WTC11 (cell line): ENCODE data around the gene PTGES2. TPM values are rescaled to one million over a fixed set of nuclear protein-coding genes. Genes with fewer than 3 reads are reported as not detected.

Source experiments
- ATAC-seq: fragments of 200-7000 bp; cut with Tn5 transposase; 2 replicates; pipeline ENCODE4 v1.10.0; 2021; ENCODE audit warnings: mild to moderate bottlenecking, moderate library complexity
- CTCF ChIA-PET: fragments of 300-600 bp; sonication (Branson Sonifier 250); formaldehyde crosslinking; loops from one replicate; lab custom pipeline; 2021; ENCODE audit warnings: antibody characterized with exemption; lab: Charles Lee
- POLR2A ChIA-PET: fragments of 350-600 bp; sonication (Branson Sonifier 250); formaldehyde crosslinking; loops from one replicate; lab custom pipeline; 2021; ENCODE audit warnings: antibody characterized with exemption; lab: Charles Lee
- DNase-seq: peaks from one replicate; pipeline ENCODE4 v3.0.0; 2021; ENCODE audit warnings: low spot score
- H3K27ac Mint-ChIP-seq: 2 replicates; pipeline ENCODE4 v1.8.0; 2021; ENCODE audit warnings: mixed read lengths
- H3K27me3 Mint-ChIP-seq: 2 replicates; pipeline ENCODE4 v1.8.0; 2021; ENCODE audit warnings: low read depth, mild to moderate bottlenecking, moderate library complexity, mixed read lengths
- H3K36me3 Mint-ChIP-seq: 2 replicates; pipeline ENCODE4 v1.8.0; 2021; ENCODE audit warnings: mixed read lengths
- H3K4me1 Mint-ChIP-seq: 2 replicates; pipeline ENCODE4 v1.8.0; 2022; ENCODE audit warnings: mixed read lengths
- H3K4me3 Mint-ChIP-seq: 2 replicates; pipeline ENCODE4 v1.8.0; 2021; ENCODE audit warnings: mild to moderate bottlenecking, moderate library complexity, mixed read lengths
- H3K9me3 Mint-ChIP-seq: 2 replicates; pipeline ENCODE4 v1.8.0; 2021; ENCODE audit warnings: mixed read lengths
- ATF1 ChIP-seq: sonication (generic); formaldehyde crosslinking; IDR thresholded peaks from 2 replicates; pipeline ENCODE4 v1.8.1; 2023; ENCODE audit warnings: mild to moderate bottlenecking, moderate library complexity, missing genetic modification reagents
- CBFB ChIP-seq: sonication (generic); formaldehyde crosslinking; IDR thresholded peaks from 2 replicates; pipeline ENCODE4 v1.8.1; 2022; ENCODE audit warnings: mild to moderate bottlenecking, low read depth, missing genetic modification reagents
- E2F1 ChIP-seq: sonication (generic); formaldehyde crosslinking; IDR thresholded peaks from 2 replicates; pipeline ENCODE4 v1.8.0; 2022; ENCODE audit warnings: mild to moderate bottlenecking, missing genetic modification reagents
- ESRRA ChIP-seq: sonication (generic); formaldehyde crosslinking; IDR thresholded peaks from 2 replicates; pipeline ENCODE4 v1.8.1; 2022; ENCODE audit warnings: mild to moderate bottlenecking, missing genetic modification reagents, borderline replicate concordance
- GABPB1 ChIP-seq: sonication (generic); formaldehyde crosslinking; IDR thresholded peaks from 2 replicates; pipeline ENCODE4 v1.8.1; 2023; ENCODE audit warnings: mild to moderate bottlenecking, missing genetic modification reagents
- IRF2 ChIP-seq: sonication (generic); formaldehyde crosslinking; IDR thresholded peaks from 2 replicates; pipeline ENCODE4 v1.8.0; 2022; ENCODE audit warnings: low read depth, missing genetic modification reagents, borderline replicate concordance
- MAX ChIP-seq: sonication (generic); formaldehyde crosslinking; IDR thresholded peaks from 2 replicates; pipeline ENCODE4 v1.8.0; 2022; ENCODE audit warnings: mild to moderate bottlenecking, missing genetic modification reagents
- SMAD4 ChIP-seq: sonication (generic); formaldehyde crosslinking; IDR thresholded peaks from 2 replicates; pipeline ENCODE4 v1.8.0; 2022; ENCODE audit warnings: mild to moderate bottlenecking, missing genetic modification reagents
- USF1 ChIP-seq: sonication (generic); formaldehyde crosslinking; IDR thresholded peaks from 2 replicates; pipeline ENCODE4 v1.8.0; 2022; ENCODE audit warnings: mild to moderate bottlenecking, missing genetic modification reagents
- ZBTB21 ChIP-seq: sonication (generic); formaldehyde crosslinking; IDR thresholded peaks from 2 replicates; pipeline ENCODE4 v1.8.1; 2023; ENCODE audit warnings: mild to moderate bottlenecking, missing genetic modification reagents, borderline replicate concordance
- ZNF121 ChIP-seq: sonication (generic); formaldehyde crosslinking; IDR thresholded peaks from 2 replicates; pipeline ENCODE4 v1.8.0; 2023; ENCODE audit warnings: missing genetic modification reagents
- ZNF232 ChIP-seq: sonication (generic); formaldehyde crosslinking; IDR thresholded peaks from 2 replicates; pipeline ENCODE4 v1.8.0; 2022; ENCODE audit warnings: mild to moderate bottlenecking, missing genetic modification reagents
- ZNF263 ChIP-seq: sonication (generic); formaldehyde crosslinking; IDR thresholded peaks from 2 replicates; pipeline ENCODE4 v1.8.1; 2022; ENCODE audit warnings: low read depth, mild to moderate bottlenecking, moderate library complexity, missing genetic modification reagents
- ZNF416 ChIP-seq: fragments of 250-450 bp; sonication (Bioruptor Pico); IDR thresholded peaks from 2 replicates; pipeline ENCODE4 v1.9.0; 2021; ENCODE audit warnings: mild to moderate bottlenecking, inconsistent platforms
- ZNF671 ChIP-seq: fragments of 250-450 bp; sonication (Bioruptor Pico); IDR thresholded peaks from 2 replicates; pipeline ENCODE4 v1.8.0; 2021; ENCODE audit warnings: mild to moderate bottlenecking
- total RNA-seq: library from RNA; stranded (reverse); gene quantifications from 3 replicates; pipeline ENCODE4 v1.2.3, GENCODE V29; 2021
- TF ChIP-seq, protein P1 (sequence below): sonication (generic); formaldehyde crosslinking; IDR thresholded peaks from 2 replicates; pipeline ENCODE4 v1.8.1; 2022; ENCODE audit warnings: mild to moderate bottlenecking, missing genetic modification reagents, moderate library complexity, borderline replicate concordance
- TF ChIP-seq, protein P2 (sequence below): sonication (generic); formaldehyde crosslinking; IDR thresholded peaks from 2 replicates; pipeline ENCODE4 v1.8.0; 2023; ENCODE audit warnings: missing genetic modification reagents
- TF ChIP-seq, protein P3 (sequence below): sonication (generic); formaldehyde crosslinking; IDR thresholded peaks from 2 replicates; pipeline ENCODE4 v1.8.1; 2023; ENCODE audit warnings: mild to moderate bottlenecking, missing genetic modification reagents
- TF ChIP-seq, protein P4 (sequence below): fragments of 200-600 bp; IDR thresholded peaks from 2 replicates; pipeline ENCODE4 v1.8.0; 2022; ENCODE audit warnings: antibody characterized with exemption

PTGES2 gene
- total RNA-seq, 1 experiment from 2014 or later = 118 TPM

DNA sequence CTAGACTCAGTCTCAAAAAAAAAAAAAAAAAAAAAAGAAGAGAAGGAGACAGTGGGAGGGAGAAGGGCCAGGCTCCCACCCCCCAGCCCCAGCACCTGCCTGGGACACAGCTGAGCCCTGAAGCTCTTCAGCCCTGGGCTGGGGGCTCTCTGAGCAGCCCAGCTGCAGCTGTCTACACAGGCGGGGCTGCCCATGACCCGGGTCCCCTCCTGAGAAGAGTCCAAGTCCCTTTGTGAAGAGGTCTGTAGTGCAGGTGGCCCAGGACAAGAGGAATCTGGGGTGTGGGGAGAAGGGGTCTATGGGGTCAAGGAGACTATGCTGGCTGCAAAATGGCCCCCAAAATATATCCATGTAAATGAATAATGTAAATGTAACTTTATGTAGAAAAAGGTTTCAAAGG, 15.1 kb upstream of the PTGES2 start (continued):
- no peak for TF ChIP-seq SMAD4
- TF ChIP-seq USF1 (CRISPR knock-in tag) = no peak

- TF ChIP-seq, protein P1, sequence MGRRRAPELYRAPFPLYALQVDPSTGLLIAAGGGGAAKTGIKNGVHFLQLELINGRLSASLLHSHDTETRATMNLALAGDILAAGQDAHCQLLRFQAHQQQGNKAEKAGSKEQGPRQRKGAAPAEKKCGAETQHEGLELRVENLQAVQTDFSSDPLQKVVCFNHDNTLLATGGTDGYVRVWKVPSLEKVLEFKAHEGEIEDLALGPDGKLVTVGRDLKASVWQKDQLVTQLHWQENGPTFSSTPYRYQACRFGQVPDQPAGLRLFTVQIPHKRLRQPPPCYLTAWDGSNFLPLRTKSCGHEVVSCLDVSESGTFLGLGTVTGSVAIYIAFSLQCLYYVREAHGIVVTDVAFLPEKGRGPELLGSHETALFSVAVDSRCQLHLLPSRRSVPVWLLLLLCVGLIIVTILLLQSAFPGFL (CRISPR knock-in tag) = no peak
- no peak for TF ChIP-seq ZNF671 (CRISPR knock-in tag)
- TF ChIP-seq IRF2 (CRISPR knock-in tag) = no peak
- no peak for TF ChIP-seq ESRRA (CRISPR knock-in tag)
- TF ChIP-seq ZNF121 (CRISPR knock-in tag) = no peak
- Mint-ChIP-seq H3K9me3 (no peaks in the 10 kb centered on the region), H3K4me3 (no peak overlapping the region), H3K36me3 (no peaks in the 10 kb centered on the region), H3K27ac (no peak overlapping the region), H3K27me3 (peaks cover 5% of the 10 kb centered on the region; the same call in 1 of the 2 replicates), H3K4me1 (peaks cover 6% of the 10 kb centered on the region; the same call in 1 of the 2 replicates)
- ATAC-seq (no peak), DNase-seq (no peak)
- ChIA-PET CTCF (interaction anchor here (0.6 to 3.2 kb wide), 5 partner anchors 10 to 44 kb away, joined by 3 to 21 read pairs (median 11); no protein-coding TSS in a partner anchor), POLR2A (interaction anchor here (0.6 kb wide), 1 partner anchor 474 kb away, joined by 5 read pairs; no protein-coding TSS in a partner anchor)
Measured at GRCh38 chr9:128142061-128142460, 14.5 kb upstream of the PTGES2 start.

GRCh38 chr9:128141604-128142003, 14.1 kb upstream of the PTGES2 start:
- TF ChIP-seq ZBTB21 (CRISPR knock-in tag) (no peak), ZNF263 (CRISPR knock-in tag) (no peak), MAX (CRISPR knock-in tag) (no peak), GABPB1 (CRISPR knock-in tag) (no peak), ZNF232 (CRISPR knock-in tag) (no peak), ATF1 (no peak), CBFB (CRISPR knock-in tag) (no peak), ZNF416 (CRISPR knock-in tag) (no peak), E2F1 (no peak), IRF2 (CRISPR knock-in tag) (no peak)
- TF ChIP-seq, protein P2, sequence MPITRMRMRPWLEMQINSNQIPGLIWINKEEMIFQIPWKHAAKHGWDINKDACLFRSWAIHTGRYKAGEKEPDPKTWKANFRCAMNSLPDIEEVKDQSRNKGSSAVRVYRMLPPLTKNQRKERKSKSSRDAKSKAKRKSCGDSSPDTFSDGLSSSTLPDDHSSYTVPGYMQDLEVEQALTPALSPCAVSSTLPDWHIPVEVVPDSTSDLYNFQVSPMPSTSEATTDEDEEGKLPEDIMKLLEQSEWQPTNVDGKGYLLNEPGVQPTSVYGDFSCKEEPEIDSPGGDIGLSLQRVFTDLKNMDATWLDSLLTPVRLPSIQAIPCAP = no peak
- TF ChIP-seq, protein P3, sequence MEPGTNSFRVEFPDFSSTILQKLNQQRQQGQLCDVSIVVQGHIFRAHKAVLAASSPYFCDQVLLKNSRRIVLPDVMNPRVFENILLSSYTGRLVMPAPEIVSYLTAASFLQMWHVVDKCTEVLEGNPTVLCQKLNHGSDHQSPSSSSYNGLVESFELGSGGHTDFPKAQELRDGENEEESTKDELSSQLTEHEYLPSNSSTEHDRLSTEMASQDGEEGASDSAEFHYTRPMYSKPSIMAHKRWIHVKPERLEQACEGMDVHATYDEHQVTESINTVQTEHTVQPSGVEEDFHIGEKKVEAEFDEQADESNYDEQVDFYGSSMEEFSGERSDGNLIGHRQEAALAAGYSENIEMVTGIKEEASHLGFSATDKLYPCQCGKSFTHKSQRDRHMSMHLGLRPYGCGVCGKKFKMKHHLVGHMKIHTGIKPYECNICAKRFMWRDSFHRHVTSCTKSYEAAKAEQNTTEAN (CRISPR knock-in tag) = no peak
- TF ChIP-seq, protein P4, sequence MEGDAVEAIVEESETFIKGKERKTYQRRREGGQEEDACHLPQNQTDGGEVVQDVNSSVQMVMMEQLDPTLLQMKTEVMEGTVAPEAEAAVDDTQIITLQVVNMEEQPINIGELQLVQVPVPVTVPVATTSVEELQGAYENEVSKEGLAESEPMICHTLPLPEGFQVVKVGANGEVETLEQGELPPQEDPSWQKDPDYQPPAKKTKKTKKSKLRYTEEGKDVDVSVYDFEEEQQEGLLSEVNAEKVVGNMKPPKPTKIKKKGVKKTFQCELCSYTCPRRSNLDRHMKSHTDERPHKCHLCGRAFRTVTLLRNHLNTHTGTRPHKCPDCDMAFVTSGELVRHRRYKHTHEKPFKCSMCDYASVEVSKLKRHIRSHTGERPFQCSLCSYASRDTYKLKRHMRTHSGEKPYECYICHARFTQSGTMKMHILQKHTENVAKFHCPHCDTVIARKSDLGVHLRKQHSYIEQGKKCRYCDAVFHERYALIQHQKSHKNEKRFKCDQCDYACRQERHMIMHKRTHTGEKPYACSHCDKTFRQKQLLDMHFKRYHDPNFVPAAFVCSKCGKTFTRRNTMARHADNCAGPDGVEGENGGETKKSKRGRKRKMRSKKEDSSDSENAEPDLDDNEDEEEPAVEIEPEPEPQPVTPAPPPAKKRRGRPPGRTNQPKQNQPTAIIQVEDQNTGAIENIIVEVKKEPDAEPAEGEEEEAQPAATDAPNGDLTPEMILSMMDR = no peak
- H3K4me3 Mint-ChIP-seq = no peak overlapping the region
- no peaks in the 10 kb centered on the region for H3K36me3 Mint-ChIP-seq
- peaks cover 5% of the 10 kb centered on the region; the same call in 1 of the 2 replicates for H3K27me3 Mint-ChIP-seq
- H3K27ac Mint-ChIP-seq = no peak overlapping the region
- peaks cover 6% of the 10 kb centered on the region; the same call in 1 of the 2 replicates for H3K4me1 Mint-ChIP-seq
- ChIA-PET POLR2A (no interaction called here), CTCF (interaction anchor here (1.8 to 3.2 kb wide), 3 partner anchors 10 to 24 kb away, joined by 11 to 21 read pairs (median 15); no protein-coding TSS in a partner anchor)
- H3K9me3 Mint-ChIP-seq = no peaks in the 10 kb centered on the region
- no peak for DNase-seq
- no peak for ATAC-seq
